OCI-LY1 (cell line): ENCODE data around the gene RNF167.

Experiments used
- CTCF ChIP-seq: fragments of 200-600 bp; sonication (generic), shearing (Covaris generic); IDR thresholded peaks from 2 replicates; pipeline ENCODE4 v1.5.1; 2017; ENCODE audit warnings: mild to moderate bottlenecking, antibody characterized with exemption, low read length, moderate library complexity, mixed read lengths
- EZH2 ChIP-seq: fragments of 200-600 bp; sonication (generic), shearing (Covaris generic); IDR thresholded peaks from 2 replicates; pipeline ENCODE4 v1.8.0; 2017; ENCODE audit warnings: borderline replicate concordance, mixed run types, mild to moderate bottlenecking, antibody characterized with exemption, low read length, moderate library complexity, mixed read lengths

- no peak for TF ChIP-seq CTCF
- TF ChIP-seq EZH2 = no peak
These were observed 33.4 kb downstream of the RNF167 start for GRCh38 chr17:4973256-4974114.
